Measurements from ENCODE around the gene PCDHGA4.
"Not testable (repeated sequence)": the region's sequence is repeated elsewhere in the genome, so short reads cannot be mapped to it uniquely, and the experiment has no call there.

PCDHGA4 gene

GRCh38 chr5:141320225-141321169 is 34.3 kb upstream of the PCDHGA4 start, which contains the start of gene TAF7:
TAF7 (minus strand) TSS chr5:141320784; CDS start chr5:141320044, 740 bp downstream.
- peak; percentile 92 for DNase-seq (ENCODE audit: extremely low spot score)
- TF ChIP-seq L3MBTL2 (conservative IDR thresholded peaks at IDR 0.05): peak; percentile 92
- peak; percentile 57; the same call in 1 of the 2 replicates for TF ChIP-seq NFRKB (IDR thresholded peaks at IDR 0.05)
- TF ChIP-seq LEF1 (IDR thresholded peaks at IDR 0.05; ENCODE audit: borderline replicate concordance): no peak
- TF ChIP-seq PKNOX1 (IDR thresholded peaks at IDR 0.05): peak; percentile 99
- TF ChIP-seq ELF4 (IDR thresholded peaks at IDR 0.05): peak; percentile 80
- ChIA-PET POLR2A (interaction anchor here (0.6 to 2.9 kb wide), 21 partner anchors 8 to 602 kb away, joined by 3 to 14 read pairs (median 4); partner anchors contain the start of genes HDAC3, PCDHB11, PCDHB15 and PCDHGA1), CTCF (interaction anchor here (0.5 to 1.7 kb wide), 11 partner anchors 10 to 272 kb away, joined by 3 to 14 read pairs (median 5); partner anchors contain the start of genes PCDHGA1, PCDHGA10 and PCDHGA5)

GRCh38 chr5:141322261-141322660 is 32.6 kb upstream of the PCDHGA4 start:
- POLR2A ChIA-PET: no interaction called here
- CTCF ChIA-PET: interaction anchor here (0.7 kb wide), 1 partner anchor 481 kb away, joined by 5 read pairs; no protein-coding TSS in a partner anchor
- DNase-seq (ENCODE audit: extremely low spot score): no peak
- TF ChIP-seq LEF1 (IDR thresholded peaks at IDR 0.05; ENCODE audit: borderline replicate concordance) (no peak), ELF4 (IDR thresholded peaks at IDR 0.05) (no peak), TARDBP (IDR thresholded peaks at IDR 0.05) (no peak), BHLHE40 (IDR thresholded peaks at IDR 0.05; ENCODE audit: borderline replicate concordance) (no peak), FOXK2 (IDR thresholded peaks at IDR 0.05) (no peak), ZNF384 (IDR thresholded peaks at IDR 0.05) (no peak), SP1 (IDR thresholded peaks at IDR 0.05) (no peak), CTBP1 (IDR thresholded peaks at IDR 0.05; ENCODE audit: borderline replicate concordance) (no peak)

- ChIA-PET POLR2A (no interaction called here), CTCF (no interaction called here)
- TF ChIP-seq ELF4 (IDR thresholded peaks at IDR 0.05): no peak
- 0 out of 2 replicates have a peak, but pooled peaks have one; percentile 32 for TF ChIP-seq L3MBTL2 (conservative IDR thresholded peaks at IDR 0.05)
- DNase-seq (ENCODE audit: extremely low spot score): peak; percentile 39
Observed at GRCh38 chr5:141326088-141326854, 28.6 kb upstream of the PCDHGA4 start.

- ChIA-PET POLR2A (interaction anchor here (1.1 kb wide), 1 partner anchor 7 kb away, joined by 5 read pairs; the partner anchor contains the start of gene TAF7), CTCF (interaction anchor here (1.3 to 1.4 kb wide), 2 partner anchors 105 to 236 kb away, joined by 3 read pairs; partner anchors contain the start of gene PCDHB14)
- no peak for DNase-seq (ENCODE audit: extremely low spot score)
- TF ChIP-seq FOXK2 (IDR thresholded peaks at IDR 0.05) (no peak), CTBP1 (IDR thresholded peaks at IDR 0.05; ENCODE audit: borderline replicate concordance) (no peak), HDGF (IDR thresholded peaks at IDR 0.05; ENCODE audit: borderline replicate concordance) (no peak), SUZ12 (IDR thresholded peaks at IDR 0.05) (no peak), L3MBTL2 (conservative IDR thresholded peaks at IDR 0.05) (no peak), ARNT (IDR thresholded peaks at IDR 0.05) (no peak), LEF1 (IDR thresholded peaks at IDR 0.05; ENCODE audit: borderline replicate concordance) (no peak), ELF4 (IDR thresholded peaks at IDR 0.05) (no peak), SP1 (IDR thresholded peaks at IDR 0.05) (no peak), NFRKB (IDR thresholded peaks at IDR 0.05) (no peak), TARDBP (IDR thresholded peaks at IDR 0.05) (no peak), FOXA1 (IDR thresholded peaks at IDR 0.05) (no peak), ZNF384 (IDR thresholded peaks at IDR 0.05) (no peak), BHLHE40 (IDR thresholded peaks at IDR 0.05; ENCODE audit: borderline replicate concordance) (no peak), PKNOX1 (IDR thresholded peaks at IDR 0.05) (no peak), FOXM1 (IDR thresholded peaks at IDR 0.05; ENCODE audit: borderline replicate concordance) (no peak)
Observed at GRCh38 chr5:141328231-141328630, 26.6 kb upstream of the PCDHGA4 start.

- CTCF ChIA-PET: interaction anchor here (0.6 to 1.6 kb wide), 7 partner anchors 9 to 386 kb away, joined by 3 to 14 read pairs (median 3); partner anchors contain the start of gene TAF7
- POLR2A ChIA-PET: interaction anchor here (1.0 to 2.9 kb wide), 2 partner anchors 10 to 306 kb away, joined by 3 to 14 read pairs; partner anchors contain the start of genes HDAC3, RELL2 and TAF7
- DNase-seq (ENCODE audit: extremely low spot score): peak; percentile 17
- peak; percentile 86 for TF ChIP-seq ZNF384 (IDR thresholded peaks at IDR 0.05)
- TF ChIP-seq FOXK2 (IDR thresholded peaks at IDR 0.05): no peak
Observed at GRCh38 chr5:141330299-141331080, 24.3 kb upstream of the PCDHGA4 start, which contains the start of gene PCDHGA1. PCDHGA1 (plus strand) TSS chr5:141330514.

- POLR2A ChIA-PET: interaction anchor here (0.6 kb wide), 1 partner anchor 12 kb away, joined by 4 read pairs; the partner anchor contains the start of gene TAF7
- CTCF ChIA-PET; DNase-seq (ENCODE audit: extremely low spot score): not testable (repeated sequence)
Observed at GRCh38 chr5:141332571-141332970, 22.2 kb upstream of the PCDHGA4 start.
